NCI-H226 (cell line): ENCODE results near the gene SYNGR4.

Experiments
- DNase-seq: peaks from one replicate; pipeline ENCODE4 v3.0.0-alpha.2; 2015

The SYNGR4 gene

DNA sequence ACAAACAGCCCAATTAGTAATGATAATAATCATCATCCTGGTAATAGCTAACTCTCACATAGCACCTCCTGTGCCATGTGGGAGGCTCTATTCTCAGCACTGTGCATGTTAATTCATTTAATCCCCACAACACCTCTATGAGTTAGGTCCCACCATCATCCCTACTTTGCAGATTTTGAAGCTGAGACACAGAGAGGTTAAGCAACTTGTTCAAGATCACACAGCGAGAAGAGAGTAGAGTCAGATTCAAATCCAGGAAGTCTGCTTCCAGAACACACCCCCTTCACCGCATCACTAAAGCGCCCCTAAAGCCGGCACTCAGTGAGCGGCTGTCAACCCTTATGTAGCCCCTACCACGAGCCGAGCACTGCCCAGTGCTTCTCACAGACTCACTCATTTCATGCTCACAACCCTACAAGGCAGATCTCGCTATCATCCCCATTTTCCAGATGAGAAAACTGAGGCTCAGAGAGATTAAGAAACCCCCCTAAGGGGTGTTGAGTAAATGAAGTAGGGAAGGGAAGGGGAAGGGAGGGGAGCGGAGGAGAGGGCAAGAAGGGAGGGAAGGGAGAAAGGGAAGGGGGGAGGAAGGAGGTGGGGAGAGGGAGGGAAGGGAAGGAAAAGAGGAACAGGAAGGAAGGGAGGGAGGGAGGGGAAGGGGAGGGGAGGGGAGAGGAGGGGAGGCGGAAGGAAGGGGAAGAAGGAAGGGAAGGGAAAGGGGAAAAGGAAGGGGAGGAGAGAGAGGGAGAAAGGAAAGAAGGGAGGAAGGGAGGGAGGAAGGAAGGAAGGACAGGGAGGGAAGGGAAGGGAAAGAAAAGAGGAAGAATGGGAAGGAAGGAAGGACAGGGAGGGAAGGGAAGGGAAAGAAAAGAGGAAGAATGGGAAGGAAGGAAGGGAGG lies 22.4 kb upstream of the SYNGR4 start:
- no peak for DNase-seq

DNA sequence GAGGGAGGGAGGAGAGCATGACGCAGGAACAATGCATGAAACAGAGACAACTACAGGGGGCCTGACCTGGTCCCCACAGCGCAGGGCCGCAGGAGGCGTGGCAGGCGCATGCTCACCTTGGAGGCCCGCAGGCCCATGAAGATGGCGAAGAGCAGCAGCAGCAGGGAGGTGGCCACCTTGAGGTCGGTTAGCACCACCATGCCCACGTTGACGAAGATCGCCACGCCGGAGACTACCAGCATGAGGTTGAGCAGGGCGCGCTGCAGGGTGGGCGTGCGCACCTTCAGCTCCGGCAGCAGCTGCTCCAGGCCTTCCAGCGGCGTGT lies 21.8 kb upstream of the SYNGR4 start:
- DNase-seq: no peak

DNA sequence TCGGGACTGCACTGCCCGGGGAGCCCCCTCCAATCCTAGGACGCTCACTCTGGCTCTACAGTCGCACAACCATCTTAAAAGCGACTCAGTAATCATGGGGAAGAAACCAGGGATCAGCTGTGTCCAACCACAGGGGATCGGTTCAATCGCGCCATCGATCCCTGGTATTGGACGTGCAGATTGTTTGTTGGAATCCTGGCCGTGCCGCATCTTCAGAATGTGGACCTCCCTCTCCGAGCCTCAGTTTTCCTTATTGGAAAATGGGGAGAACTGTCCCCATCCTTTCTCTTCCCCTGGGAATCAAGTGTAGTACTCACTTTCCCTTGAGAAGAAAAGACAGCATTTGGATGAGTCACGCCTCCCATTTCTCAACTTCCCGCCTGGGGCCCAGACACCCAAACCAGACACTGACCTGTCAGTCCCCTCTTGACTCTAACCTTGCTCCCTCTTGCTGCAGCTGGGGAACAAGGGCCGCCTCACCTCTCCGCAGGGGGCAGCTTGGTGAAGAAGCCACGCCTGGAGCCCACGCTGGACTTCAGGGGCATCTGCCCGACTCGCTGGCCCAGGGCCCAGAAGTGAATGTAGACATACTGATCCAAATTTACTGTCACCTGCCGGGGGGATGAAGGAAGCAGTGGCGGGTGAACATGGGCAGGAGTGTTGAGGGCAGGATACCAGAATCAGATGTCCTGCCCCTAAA lies 21.2 kb upstream of the SYNGR4 start:
- peak; percentile 46 for DNase-seq

DNA sequence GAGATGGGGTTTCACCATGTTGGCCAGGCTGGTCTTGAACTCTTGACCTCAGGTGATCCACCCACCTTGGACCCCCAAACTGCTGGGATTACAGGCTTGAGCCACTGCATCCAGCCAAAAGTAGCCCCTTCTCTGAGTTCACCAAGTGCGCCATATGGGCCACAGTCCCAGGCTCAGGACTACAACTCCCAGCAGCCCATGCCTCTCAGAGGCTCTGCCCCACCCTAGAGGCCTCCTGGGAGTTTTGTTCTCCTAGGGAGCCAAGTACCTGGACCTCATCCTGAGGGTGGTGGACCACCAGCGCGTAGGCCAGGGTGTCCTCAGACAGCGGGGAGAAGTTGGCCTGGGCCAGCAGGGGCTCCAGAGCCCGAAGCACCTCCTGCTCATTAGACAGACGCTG lies 19.3 kb upstream of the SYNGR4 start:
- no peak for DNase-seq

DNA sequence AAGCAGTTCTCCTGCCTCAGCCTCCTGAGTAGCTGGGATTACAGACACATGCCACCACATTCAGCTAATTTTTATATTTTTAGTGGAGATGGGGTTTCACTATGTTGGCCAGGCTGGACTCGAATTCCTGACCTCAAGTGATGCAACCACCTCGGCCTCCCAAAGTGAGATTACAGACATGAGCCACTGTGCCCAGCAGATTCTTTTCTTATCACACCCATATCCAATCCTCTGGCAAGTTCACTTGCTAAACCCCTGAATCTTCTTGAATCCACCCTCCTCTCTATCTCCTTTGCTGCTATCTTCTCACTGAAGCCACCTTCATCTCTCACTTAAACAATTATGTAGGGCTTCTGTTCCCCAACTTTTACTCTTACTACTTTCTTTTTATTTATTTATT lies 18.0 kb upstream of the SYNGR4 start:
- peak; percentile 51 for DNase-seq

DNA sequence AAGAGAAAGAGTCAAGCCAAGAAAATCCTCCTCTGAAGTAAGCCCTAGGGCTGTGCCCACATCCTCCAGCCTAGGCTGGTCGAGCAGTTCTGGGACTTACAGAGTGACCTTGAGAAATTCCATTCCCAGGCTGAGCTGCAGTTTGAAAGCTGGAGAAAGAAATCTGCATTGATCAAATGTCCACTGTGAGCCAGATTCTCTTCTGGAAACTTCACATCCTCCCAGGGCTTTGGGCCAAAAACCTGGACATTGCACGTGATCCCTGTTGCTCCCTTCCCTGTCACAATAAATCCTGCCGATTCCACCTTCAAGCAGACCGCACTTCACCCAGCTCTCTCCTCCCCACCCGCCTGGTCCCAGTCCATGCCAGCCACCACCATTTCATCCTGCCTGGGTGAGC lies 16.1 kb upstream of the SYNGR4 start:
- no peak for DNase-seq

DNA sequence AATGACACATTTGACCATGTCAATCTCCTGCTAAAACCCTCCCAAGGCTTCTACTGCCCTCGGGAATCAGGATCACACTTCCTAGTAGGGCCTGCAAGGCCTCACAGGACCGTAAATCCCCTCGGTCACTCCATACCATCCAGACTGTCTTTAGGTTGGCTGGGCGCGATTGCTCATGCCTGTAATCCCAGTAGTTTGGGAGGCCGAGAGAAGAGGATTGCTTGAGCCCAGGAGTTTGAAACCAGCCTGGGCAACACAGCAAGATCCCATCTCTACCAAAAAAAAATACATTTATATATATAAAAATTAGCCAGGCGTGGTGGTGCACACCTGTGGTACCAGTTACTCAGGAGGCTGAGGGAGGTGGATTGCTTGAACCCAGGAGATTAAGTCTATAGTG lies 15.4 kb upstream of the SYNGR4 start:
- DNase-seq: no peak

DNA sequence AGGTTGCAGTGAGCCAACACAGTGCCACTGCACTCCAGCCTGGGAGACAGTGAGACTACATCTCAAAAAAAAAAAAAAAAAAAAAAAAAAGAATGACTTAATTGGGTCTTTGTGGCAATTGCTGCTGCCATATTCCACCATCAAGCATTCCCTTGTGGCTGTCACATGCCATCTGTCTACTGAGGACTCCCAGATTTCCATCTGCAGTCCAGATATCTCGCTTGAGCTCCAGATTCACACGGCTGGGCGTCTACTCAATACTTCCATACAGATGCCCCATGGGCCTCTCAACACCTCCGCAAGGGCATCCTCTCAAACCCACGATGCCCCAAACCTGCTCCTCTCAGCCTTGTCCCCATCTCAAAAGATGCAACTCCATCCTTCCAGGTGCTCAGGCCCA lies 13.3 kb upstream of the SYNGR4 start:
- no peak for DNase-seq

DNA sequence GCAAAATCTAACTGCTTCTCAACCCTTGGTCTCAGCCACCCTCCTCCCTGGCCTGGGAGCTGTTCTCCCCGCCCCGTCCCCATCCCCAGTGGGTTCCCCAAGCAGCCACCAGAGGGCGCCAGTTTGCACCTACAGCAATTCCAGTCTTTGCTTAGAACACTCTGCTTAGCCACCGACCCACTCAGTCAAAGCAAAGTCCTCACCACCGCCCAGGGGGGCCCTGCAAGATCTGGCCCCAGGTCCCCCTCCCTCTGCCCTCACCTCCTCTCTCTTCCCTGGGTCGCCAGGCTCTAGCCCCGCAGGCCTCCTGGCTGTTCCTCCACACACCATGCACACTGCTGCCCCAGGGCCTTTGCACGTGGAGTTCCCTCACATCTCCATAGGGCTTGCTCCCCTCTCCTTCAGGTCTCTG lies 12.8 kb upstream of the SYNGR4 start:
- no peak for DNase-seq

DNA sequence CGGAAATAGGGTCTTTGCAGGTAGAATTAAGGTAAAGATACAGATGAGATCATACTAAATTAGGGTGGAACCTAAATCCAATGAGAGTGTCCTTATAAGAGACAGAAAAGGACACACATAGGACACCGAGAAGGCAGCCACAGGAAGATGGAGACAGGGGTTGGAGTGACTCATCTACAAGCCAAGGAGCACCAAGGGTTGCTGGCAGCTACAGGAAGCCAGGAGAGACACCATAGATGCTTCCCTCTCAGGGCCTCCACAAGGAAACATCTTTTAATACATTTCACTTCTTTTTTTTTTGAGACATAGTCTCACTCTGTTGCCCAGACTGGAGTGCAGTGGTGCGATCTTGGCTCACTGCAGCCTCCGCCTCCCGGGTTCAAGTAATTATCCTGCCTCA lies 10.5 kb upstream of the SYNGR4 start:
- no peak for DNase-seq

DNA sequence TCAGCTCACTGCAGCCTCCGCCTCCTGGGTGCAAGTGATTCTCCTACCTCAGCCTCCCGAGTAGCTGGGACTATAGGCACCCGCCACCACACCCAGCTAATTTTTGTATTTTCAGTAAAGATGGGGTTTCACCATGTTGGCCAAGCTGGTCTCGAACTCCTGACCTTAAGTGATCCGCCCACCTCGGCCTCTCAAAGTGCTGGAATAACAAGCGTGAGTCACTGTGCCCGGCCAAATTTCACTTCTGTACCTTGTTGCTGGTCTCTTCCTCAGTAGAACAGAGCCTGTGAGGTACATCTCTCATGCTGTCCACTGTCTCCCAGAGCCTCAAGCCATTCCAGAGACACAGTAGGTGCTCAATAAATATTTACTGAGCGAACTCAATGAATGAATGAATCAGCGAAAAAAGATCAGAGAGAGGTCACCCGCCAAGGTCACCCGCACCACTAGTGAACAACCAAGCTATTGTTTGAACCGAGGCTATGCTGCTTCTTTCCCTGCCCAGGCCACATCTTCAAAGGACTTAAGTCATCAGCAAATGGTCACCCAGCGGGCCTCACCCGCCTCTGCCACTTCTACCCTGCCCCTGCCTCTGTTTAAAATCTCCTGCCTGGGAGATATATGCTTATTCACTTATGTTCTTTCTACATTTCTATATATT lies 9.7 kb upstream of the SYNGR4 start:
- no peak for DNase-seq

DNA sequence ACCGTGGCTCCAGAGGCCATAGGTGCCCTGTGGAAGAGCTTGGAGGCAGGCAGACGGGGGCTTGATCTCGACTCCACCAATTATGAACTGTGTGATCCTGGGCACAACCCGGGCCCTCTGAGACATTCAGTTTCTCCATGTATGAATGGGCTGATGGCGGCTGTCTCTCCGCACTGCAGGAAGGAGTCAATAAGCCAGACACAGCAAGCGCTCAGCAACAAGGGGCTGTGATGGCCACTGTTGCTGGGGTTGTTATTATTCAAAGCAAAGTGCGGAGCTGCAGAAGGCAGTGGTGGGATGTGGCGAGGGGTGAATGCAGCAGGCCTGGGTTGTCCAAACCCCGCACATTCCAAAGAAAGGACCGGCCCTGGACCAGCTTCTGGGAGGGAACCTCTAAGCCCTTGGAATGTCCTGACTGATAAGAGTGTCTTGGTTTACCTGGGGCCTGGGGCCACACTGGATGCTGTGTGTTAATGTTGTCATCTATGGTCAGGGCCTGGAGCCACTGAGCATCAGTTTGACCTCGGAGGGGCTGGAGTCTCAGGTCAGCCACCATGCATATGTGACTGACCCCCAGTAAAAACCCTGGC lies 8.7 kb upstream of the SYNGR4 start:
- no peak for DNase-seq

DNA sequence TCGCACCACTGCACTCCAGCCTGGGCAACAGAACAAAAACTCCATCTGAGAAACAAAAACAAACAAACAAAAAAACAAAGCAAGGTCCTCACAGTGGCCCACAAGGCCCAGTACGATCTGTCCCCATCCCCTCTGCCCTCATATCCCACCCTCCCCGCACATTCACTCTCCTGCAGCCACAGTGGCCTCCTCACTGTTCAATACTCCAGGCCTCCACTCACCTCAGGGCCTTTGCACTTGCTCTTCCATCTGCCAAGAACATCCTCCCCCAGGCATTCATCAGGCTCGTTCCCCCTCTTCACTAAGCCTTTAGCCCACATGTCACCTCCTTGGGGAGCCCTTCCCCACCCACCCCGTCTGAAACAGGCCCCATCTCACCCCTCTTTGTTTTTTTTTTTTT lies 5.0 kb upstream of the SYNGR4 start:
- DNase-seq: no peak

DNA sequence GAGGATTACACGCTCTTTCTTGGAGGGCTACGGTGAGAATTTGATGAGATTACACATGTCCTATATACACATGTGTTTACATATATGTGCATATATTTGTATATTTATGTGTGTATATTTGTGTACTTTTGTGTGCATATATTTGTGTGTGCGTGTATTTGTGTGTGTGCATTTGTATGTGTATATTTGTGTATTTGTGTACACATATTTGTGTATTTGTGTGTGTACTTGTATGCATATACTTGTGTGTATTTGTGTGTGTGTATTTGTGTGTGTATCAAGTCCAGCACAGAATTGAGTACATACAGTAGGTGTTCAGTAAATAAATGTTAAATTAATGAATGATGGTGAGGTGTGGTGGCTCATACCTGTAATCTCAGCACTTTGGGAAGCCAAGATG lies 2.3 kb upstream of the SYNGR4 start:
- no peak for DNase-seq

DNA sequence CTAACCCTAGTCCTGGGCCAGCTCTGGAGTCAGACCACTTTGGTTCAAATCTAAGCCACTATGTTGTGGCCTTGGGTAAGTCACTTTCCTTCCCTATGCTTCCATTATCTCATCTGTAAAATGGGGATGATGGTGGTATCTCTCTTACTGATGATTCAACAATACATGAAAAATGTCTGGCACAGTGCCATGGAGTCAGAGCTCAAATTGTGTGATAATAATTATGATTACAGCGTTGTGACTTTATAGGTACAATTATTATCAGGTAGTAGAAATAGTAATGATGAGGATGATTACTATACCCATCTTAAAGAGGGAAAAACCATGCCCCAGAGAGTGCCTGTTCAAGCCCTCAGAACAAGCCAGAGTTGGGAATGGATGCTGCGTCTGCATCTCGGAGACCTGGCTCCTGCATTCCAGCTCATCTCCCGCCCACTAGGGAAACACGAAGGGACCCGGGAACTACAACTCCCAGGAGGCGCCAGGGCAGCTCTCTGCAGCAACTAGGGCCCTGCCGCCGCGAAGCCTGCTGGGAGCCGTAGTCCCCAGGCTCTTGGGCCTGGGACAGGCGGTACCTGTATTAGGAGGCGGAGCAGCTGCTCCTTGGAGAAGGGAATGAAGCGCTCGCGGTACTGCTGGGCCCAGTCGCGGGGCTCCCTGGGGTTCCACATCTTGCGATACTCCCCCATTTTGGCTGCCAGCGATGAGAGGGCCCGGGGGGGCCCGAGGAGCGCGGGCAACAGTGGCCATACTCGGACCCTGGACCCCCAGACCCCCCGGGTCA lies 1.3 kb upstream of the SYNGR4 start:
- DNase-seq: peak; percentile 99

DNA sequence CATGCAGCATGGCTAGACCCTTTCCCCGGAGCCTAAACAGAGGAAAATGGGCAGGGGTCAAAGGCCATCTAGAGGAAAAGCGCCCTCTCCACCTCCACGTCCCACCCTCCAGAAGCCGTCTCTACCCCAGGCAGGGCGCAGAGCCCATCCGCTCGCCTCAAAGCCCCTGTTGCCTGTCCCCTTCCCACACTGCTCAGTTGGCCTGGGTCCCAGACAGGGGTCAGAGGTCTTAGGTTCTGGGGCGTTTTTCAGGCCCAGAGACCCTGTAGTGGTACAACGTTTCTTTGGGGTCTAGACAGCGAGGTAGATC lies 712 bp upstream of the SYNGR4 start:
- peak; percentile 7 for DNase-seq

DNA sequence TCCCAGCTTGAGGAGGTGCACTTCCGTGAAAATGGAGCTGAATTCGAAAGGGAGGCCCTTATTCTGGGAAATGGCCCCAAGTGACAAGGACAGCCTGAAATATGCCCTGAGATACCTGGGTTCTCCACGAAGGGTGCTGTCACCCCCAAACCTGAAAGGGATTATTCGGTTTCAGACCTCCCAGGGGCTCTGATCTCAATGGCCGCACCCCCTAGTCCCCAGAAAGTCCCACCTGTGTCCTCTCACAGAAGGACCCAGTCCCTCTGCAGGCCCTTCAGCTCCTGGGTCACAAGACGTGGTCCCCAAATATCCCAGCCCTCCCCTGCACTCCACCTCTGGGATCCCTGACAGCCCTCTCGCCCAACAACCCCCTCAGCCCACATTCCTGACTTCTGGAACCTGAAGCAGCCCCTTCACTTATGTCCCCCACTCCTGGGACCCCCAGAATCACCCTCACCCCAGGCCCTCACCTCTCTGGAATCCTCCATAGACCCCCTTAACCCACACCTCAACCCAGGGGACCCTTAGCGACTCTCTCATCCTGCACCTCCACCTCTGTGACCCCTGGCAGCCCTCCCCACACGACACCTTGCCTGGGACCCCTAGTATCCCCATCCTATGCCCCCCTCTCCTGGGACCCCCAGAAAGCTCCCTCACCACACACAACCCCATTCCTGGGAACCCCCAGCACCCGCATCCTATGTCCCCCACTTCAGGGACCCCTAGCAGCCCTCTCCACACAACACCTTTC lies 606 bp downstream of the SYNGR4 start:
- no peak for DNase-seq

DNA sequence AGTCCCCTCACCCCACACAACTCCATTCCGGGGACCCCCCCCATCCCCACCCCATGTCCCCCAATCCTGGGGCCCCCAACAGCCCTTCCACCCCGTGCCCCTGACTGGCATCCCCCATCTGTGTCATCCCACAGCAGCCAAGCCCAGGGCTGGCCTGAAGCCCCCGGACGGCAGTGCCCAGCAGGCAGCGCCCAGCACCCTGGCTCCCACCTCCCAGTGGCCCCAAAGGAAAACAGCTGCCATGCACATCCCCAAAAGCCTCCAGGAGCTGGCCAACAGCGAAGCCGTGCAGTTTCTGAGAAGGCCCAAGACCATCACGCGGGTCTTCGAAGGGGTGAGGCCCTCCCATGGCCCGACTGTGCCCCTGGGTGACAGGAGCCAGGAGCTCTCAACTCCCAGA lies 1.4 kb downstream of the SYNGR4 start:
- no peak for DNase-seq

DNA sequence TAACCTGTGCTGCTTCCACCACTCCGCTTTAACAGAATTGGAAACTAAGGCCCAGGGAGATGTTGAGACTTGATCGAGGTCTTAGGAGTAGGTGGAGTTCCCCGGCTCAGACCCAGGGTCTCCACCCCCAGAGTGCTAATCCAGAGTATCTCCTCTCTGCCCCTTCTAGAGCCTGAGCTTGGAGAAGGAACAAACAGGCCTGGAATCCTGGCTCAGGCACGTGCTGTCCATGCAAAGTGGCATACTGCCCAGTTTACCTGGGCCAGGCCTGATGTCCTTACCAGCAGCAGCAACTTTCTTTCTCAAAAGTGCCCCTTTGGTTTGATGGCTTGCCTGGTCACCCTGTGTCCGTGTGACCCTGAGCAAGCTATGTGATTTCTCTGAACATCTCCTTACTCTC lies 3.7 kb downstream of the SYNGR4 start:
- DNase-seq: no peak

DNA sequence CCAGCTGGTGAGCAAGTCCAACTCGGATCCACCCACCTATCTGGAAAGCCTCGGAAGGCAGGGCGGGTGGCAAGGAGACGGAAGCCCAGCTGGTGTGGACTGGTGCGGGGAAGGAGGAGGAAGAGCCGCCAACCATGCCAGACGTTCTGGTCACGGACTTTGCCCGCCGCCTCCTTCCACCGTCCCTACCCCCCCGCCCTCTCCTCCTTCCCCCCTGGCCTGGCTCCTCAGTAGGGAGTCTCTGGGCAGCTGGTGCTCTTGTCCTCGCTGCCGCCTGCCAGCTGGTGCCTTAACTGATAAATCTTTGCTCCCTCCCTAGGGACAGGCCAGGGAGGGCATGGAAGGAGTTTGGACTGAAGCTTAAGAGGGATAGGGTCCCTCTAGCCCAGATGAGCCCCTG lies 4.8 kb downstream of the SYNGR4 start:
- no peak for DNase-seq

DNA sequence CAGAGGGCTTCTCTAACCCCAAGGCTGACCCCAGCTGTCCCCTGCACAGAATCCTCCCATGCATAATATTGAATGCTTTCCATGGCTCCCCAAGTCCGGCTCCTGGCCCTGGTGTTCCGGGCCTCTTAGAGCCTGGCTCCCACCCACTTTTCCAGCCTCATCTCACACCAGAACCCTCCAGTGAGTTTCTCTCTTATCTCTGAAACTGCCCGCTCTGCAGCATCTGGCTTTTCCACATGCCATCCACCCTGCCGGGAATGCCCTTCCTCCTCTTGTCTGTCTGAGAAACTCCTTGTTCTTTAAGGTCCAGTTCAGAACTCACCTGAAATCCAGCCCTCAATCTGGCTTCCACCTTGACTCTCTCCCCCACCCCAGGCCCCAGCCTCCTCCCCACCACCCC lies 6.8 kb downstream of the SYNGR4 start:
- no peak for DNase-seq

DNA sequence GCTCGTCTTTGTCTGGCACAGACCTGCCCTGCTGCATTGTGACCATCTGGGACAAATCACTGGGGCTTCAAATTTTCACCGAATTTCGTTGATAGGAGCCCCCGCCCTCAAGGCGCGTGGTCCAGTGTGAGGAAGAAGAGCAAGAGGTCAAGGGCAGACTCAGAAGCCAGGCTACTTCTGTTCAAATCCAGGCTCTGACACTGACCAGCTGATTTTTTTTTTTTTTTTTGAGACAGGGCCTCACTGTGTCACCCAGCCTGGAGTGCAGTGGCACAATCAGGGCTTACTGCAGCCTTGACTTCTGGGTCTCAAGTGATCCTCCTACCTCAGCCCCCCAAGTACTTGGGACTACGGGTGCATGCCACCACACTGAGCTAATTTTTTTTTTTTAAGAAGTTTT lies 7.2 kb downstream of the SYNGR4 start:
- no peak for DNase-seq
